Effector CD4-positive, alpha-beta T cell (primary cell): ENCODE results near the gene LMX1B.

Experiments
- DNase-seq: peaks from one replicate; pipeline ENCODE4 v3.0.0-alpha.2; 2020

The LMX1B gene

GRCh38 chr9:126605792-126606482, 7.8 kb upstream of the LMX1B start:
- DNase-seq, result no peak

- no peak for DNase-seq
Observed at GRCh38 chr9:126606483-126606870, 7.3 kb upstream of the LMX1B start.

GRCh38 chr9:126607086-126607485, 6.6 kb upstream of the LMX1B start:
- no peak for DNase-seq

- no peak for DNase-seq
Observed at GRCh38 chr9:126607731-126608130, 6.0 kb upstream of the LMX1B start.

- no peak for DNase-seq
Observed at GRCh38 chr9:126608551-126608950, 5.2 kb upstream of the LMX1B start.

- no peak for DNase-seq
Observed at GRCh38 chr9:126609191-126609590, 4.5 kb upstream of the LMX1B start.

- DNase-seq, result no peak
Observed at GRCh38 chr9:126609711-126610388, 3.9 kb upstream of the LMX1B start.

- no peak for DNase-seq
Observed at GRCh38 chr9:126611193-126611591, 2.5 kb upstream of the LMX1B start.

GRCh38 chr9:126611592-126612325, 2.0 kb upstream of the LMX1B start:
- DNase-seq, result peak; percentile 57

GRCh38 chr9:126612326-126612812, 1.4 kb upstream of the LMX1B start:
- DNase-seq, result no peak

GRCh38 chr9:126612813-126613641, 701 bp upstream of the LMX1B start:
- no peak for DNase-seq

GRCh38 chr9:126614088-126614454, 343 bp downstream of the LMX1B start:
- no peak for DNase-seq

GRCh38 chr9:126614455-126615244, 922 bp downstream of the LMX1B start:
- DNase-seq, result no peak

- DNase-seq, result no peak
Observed at GRCh38 chr9:126615245-126615790, 1.6 kb downstream of the LMX1B start.

GRCh38 chr9:126615791-126616447, 2.2 kb downstream of the LMX1B start:
- DNase-seq, result no peak

- no peak for DNase-seq
Observed at GRCh38 chr9:126616521-126616976, 2.8 kb downstream of the LMX1B start.

GRCh38 chr9:126617003-126617822, 3.5 kb downstream of the LMX1B start:
- DNase-seq, result no peak

GRCh38 chr9:126617823-126618165, 4.1 kb downstream of the LMX1B start:
- no peak for DNase-seq

GRCh38 chr9:126618190-126618584, 4.5 kb downstream of the LMX1B start:
- no peak for DNase-seq
